HG02885 (cell line): ENCODE data around the gene CPHXL.

Experiments used
- ATAC-seq: cut with Tn5 transposase; IDR thresholded peaks from one replicate; pipeline ENCODE4 v1.9.1; 2021; ENCODE audit warnings: mild to moderate bottlenecking; ENCODE audit not compliant: unreplicated experiment, poor library complexity

CPHXL gene

GRCh38 chr16:75703306-75703705, 23.0 kb downstream of the CPHXL start:
- no peak for ATAC-seq

GRCh38 chr16:75702242-75702641, 24.0 kb downstream of the CPHXL start:
- ATAC-seq, result no peak

GRCh38 chr16:75701361-75701760, 24.9 kb downstream of the CPHXL start, which contains the start of gene DUXB:
Gene DUXB, minus strand, starts transcription at chr16:75701461. Its CDS starts 43 bp downstream, at chr16:75701418.
- ATAC-seq, result no peak

GRCh38 chr16:75697571-75697970, 28.7 kb downstream of the CPHXL start:
- ATAC-seq, result no peak

- no peak for ATAC-seq
Observed at GRCh38 chr16:75695708-75696107, 30.6 kb downstream of the CPHXL start.

- ATAC-seq, result peak; percentile 93
Observed at GRCh38 chr16:75687361-75687760, 38.9 kb downstream of the CPHXL start.

- no peak for ATAC-seq
Observed at GRCh38 chr16:75682308-75682707, 44.0 kb downstream of the CPHXL start.

- no peak for ATAC-seq
Observed at GRCh38 chr16:75679366-75679765, 46.9 kb downstream of the CPHXL start.

GRCh38 chr16:75676909-75677308, 49.4 kb downstream of the CPHXL start, which contains the start of gene CPHXL2:
Gene CPHXL2, minus strand, starts transcription at chr16:75677009. Its CDS starts 10 bp downstream, at chr16:75676999.
- no peak for ATAC-seq

GRCh38 chr16:75667503-75667902, 58.8 kb downstream of the CPHXL start:
- ATAC-seq, result no peak
